ENCODE data around the gene GNS.
"Not testable (repeated sequence)": the region's sequence is repeated elsewhere in the genome, so short reads cannot be mapped to it uniquely, and the experiment has no call there.

The GNS gene

DNA sequence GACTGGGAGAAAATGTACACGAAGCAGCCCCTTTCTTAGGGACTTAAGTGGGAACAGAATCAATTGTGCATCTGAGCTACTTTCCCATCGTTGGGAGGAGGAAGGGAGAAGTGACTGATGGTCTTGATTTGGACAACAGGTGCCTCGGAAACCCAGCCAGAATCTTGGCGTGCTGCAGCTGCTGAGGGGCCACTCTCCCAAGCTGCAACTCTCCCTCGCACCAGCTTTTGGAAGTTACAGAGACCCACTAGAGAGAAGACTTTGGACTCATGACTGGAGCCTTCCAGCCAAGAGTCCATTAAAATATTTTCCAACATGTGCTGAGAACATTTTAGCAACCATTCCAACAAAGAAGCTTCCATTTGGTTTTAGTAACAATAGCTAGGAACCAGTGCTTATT lies 52.3 kb downstream of the GNS start:
- no peak for FAIRE-seq

DNA sequence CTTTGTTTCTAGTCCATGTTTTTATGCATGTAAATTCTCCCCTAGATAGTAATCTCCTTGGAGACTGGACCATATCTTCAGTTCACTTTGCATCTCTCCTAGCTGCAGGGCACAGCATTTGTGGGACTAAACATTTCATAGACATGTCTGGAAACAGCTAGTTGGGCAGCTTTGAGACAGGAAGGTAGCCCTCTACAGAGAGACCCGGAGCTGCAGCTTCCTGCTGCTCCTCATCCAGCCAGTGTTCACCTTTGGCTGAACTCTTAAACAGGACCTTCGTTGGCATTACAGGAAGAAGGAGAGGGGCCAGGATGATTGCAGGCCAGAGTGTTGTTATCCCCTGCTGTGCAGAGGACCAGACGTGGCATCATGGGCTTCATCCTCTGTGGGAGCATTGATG lies 52.9 kb downstream of the GNS start:
- no peak for FAIRE-seq
- DNase-seq (ENCODE audit: extremely low spot score, insufficient read length, low read depth) = no peak

More for the DNA sequence above, 52.3 kb downstream of the GNS start:
- no peak for DNase-seq (ENCODE audit: extremely low spot score, insufficient read length, low read depth)

DNA sequence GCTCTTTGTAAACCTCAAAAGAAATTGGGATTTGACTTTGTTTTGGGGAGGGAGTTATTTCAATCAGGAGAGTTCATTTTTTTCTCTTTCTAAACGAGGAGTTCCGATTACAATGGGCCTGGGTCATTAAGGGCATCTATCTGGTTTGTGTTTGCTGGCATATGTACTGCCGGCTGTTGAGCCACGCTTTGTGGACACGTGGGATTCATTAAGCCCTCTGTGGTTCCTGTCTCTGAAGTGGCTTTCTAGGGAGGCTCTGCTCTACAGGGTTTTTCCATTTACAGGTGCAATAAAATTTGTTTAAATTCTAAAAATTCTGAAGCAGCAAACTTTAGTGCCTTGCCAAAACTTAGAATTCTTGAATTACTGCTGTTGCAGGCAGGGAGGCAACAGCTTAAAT lies 57.9 kb downstream of the GNS start:
- FAIRE-seq (no peak), DNase-seq (ENCODE audit: extremely low spot score, insufficient read length, low read depth) (no peak)

DNA sequence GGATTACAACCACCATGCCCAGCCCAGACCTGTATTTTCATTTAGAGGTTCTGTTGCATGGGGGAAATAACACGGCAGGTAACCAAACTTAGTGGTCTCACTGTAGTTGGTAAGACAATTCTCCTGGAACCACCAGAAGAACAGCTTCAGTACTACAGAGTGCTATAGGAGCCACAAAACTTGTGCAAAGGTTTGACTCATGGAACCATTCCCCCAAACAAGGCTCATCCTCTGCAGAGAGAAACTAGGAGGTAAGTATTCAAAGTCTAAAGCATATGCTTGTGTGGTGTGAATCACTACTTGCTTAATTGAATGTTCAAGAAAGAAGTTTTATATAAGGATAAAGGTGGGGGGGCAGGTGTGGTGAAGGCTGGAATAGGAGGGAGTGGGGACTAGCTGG lies 58.7 kb downstream of the GNS start:
- no peak for FAIRE-seq
- DNase-seq (ENCODE audit: extremely low spot score, insufficient read length, low read depth) = no peak

DNA sequence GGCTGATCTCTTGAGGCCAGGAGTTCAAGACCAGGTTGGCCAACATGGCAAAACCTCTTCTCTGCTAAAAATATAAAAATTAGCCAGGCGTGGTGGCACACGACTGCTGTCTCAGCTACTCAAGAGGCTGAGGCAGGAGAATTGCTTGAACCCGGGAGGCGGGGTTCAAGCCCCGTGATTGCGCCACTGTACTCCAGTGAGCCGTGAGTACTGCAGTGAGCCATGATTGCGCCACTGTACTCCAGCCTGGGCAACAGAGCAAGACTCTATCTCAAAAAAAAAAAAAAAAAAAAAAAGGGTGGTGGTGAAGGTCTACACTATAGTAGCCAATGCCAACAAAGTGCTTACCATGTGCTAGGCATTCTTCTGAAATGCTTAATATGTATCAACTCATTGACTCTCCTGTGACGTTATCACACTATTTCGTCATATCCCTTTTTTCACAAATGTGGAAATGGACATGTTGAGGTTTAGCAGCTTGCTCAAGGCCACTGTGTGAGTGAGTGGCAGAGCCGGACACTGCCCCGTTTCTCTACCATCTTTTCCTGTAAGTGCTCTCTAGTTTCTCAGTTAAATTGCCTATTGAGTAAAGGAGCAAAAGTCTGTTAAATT lies 59.6 kb downstream of the GNS start:
- FAIRE-seq = no peak
- DNase-seq (ENCODE audit: extremely low spot score, insufficient read length, low read depth) = no peak

DNA sequence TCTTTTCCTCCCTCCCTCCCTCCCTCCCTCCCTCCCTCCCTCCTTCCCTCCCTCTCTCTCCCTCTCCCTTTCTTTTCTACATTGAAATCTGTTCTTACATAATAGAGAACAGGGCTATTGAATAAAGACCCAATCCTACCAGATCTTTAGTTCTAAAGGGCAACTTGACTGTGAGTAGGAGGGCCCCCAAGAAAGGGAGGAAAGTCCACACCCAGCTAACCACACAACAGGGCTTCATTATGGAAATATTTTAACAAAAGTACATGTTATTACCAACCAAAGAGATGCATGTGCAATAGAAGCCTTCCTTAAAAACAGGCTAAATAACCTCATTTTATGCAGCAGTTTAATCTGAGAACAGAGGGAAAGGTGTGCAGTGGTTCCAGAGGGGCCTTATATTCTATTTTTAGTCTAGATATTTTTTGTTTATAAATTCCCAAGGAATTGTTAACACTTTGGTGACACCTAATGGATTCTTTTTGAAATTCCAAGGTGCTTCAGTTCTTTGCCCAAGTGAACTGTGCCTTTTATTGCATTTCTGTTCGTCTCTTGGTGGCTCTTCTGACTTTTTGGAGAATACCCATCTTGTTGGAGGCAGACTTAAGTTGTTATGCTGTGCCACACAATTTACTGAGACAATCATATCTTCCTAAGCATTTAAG lies 63.0 kb downstream of the GNS start:
- no peak for DNase-seq (ENCODE audit: extremely low spot score, insufficient read length, low read depth)
- no peak for FAIRE-seq

DNA sequence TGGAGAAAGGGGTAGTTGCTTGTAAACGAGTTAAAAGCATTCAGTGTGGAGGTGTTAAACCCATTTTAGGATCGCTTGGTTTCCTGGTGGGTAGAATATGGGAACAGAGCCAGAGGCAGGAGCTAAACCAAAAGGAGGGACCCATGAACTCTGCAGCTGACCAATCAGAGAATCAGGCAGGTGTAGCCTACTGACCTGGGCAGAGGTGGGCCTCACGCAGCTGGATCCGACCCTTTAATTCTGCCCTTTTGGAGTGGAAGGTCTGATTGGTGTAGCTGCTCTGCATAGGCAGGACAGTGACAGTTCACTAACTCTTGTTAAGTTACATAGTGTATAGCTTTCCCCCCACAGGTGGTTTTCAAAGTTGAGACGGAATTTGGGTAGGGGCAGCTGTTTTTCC lies 63.7 kb downstream of the GNS start:
- FAIRE-seq (no peak), DNase-seq (ENCODE audit: extremely low spot score, insufficient read length, low read depth) (no peak)

DNA sequence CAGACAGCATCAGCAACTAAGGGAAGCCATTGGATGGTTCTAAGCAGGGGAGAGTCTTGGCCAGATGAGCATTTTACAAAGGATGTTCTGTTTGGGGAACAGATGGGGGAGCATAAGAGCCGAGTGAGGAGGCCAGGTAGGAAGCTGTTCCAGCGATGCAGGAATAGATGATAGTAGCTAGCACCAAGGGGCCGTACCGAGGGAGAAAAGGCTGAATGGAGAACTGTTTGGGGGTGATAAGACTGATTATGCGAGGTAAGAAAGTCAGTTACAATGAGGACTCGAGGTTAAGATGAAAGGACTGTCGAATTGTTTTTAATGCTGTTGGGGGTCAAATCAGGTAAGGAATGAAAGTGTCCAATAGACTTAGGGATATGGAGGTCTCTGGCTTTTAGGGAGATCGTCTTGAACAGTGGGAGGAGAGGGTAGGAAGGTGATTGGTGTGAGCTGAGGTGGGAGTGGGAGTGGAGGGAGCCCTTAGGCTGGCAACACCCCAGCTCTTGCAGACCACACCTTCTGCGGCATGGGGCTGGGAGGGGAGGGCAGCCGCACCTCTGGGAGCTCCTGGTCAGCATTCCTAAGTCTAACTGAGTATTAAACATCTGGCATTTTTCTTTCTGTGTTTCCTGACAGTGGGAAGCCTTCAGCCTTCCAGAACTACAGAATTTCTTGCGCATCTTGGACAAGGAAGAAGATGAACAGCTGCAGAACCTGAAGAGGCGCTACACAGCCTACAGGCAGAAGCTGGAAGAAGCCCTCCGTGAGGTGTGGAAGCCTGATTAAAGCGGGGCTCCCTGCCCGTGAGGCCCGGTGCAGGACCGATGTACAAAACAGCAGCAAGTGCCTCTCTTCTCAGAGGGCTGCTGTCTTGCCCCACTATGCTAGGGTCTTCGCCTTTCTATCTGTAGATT lies 64.8 kb downstream of the GNS start:
- no peak for FAIRE-seq
- no peak for DNase-seq (ENCODE audit: extremely low spot score, insufficient read length, low read depth)

DNA sequence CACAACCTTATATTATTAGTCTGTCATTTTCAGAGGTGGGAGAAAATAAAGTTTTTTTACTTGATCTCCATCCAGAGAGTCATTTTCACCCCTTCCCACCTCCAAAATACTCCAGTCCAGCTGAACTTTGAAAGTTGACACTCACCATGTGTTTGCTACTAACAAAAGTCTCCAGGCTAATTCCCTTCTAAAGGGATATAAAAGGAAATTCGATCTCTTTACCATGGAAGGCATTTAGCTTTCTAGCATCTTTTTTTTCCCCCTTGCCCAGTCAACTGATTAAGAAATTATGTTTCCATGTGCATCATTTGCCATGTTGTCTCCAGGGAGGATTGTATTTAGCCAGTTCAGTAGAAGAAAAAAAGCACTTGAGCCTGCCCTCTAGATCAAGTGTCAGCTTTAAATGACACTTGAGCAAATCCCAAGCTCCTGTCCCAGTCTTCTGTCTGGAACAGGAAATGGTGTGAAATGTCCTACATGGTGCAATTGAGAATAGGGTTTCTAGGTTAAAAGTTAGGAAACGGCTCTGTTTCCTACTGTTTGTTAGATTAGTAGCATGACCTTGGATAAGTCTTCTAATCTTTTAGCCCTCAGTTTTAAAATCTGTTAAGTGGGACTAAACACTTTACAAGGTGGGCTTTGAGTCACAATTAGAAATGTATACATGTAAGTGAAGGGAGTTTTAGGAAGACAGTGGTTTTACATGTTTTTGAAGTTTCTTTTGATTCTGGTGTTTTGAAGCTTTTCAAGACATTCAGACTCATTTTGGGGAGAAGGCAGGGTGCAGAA lies 67.2 kb downstream of the GNS start:
- DNase-seq (ENCODE audit: extremely low spot score, insufficient read length, low read depth) (no peak), FAIRE-seq (no peak)

DNA sequence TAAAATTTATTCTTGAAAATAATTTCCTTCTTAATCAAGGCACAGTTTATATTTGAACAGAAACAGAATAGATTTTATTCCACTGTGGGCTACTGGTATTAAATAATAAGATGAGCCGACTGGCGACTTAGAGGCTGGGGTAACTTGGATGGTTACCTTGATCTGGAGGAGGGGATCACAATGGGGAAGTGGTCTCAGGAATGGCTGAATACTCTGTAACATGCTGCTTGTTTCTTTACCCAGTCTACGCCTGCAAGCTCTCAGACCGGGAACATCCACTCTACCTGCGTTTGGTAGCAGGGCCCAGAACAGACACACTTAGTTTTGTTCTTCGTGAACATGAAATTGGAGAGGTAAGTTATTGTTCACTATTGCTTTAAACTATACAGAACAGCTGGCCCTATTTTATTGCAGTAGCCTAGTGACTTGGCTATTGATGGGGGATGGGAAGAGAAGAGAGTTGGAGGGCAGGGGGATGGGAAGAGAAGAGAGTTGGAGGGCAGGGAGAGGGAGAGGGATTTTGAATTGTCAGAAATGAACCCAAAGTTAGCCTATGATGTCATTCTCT lies 67.9 kb downstream of the GNS start:
- FAIRE-seq = no peak
- DNase-seq (ENCODE audit: extremely low spot score, insufficient read length, low read depth) = no peak

DNA sequence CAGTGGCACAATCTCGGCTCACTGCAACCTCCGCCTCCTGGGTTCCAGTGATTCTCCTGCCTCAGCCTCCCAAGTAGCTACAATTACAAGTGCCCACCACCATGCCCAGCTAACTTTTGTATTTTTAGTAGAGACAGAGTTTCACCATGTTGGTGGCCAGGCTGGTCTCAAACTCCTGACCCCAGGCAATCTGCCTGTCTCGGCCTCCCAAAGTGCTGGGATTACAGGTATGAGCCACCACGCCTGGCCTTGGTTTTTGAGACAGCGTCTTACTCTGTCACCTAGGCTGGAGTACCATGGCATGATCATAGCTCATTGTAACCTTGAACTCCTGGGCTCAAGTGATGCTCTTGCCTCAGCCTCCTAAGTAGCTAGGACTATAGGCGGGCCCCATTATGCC lies 69.0 kb downstream of the GNS start:
- not testable (repeated sequence) for FAIRE-seq

DNA sequence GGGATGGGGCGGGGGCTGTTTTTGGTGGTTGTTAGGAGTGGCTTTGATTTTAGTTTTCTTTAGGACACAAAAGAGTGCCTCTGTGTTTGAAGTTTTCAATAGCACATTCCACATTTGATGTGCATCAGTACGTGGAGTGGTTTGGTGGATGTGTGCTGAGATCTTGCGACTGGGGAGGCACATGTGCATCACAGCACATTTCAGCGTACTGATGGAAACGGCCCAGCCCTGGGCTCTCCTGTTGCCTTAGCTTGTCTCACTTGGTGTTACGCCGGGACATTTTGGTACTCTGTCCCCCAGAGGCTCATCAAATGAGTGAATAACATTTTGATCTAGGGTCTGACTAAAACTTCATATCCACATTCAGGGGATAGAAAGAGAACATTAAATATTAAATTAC lies 70.5 kb downstream of the GNS start:
- no peak for DNase-seq (ENCODE audit: extremely low spot score, insufficient read length, low read depth)

More for the DNA sequence above, 69.0 kb downstream of the GNS start:
- not testable (repeated sequence) for DNase-seq (ENCODE audit: extremely low spot score, insufficient read length, low read depth)

DNA sequence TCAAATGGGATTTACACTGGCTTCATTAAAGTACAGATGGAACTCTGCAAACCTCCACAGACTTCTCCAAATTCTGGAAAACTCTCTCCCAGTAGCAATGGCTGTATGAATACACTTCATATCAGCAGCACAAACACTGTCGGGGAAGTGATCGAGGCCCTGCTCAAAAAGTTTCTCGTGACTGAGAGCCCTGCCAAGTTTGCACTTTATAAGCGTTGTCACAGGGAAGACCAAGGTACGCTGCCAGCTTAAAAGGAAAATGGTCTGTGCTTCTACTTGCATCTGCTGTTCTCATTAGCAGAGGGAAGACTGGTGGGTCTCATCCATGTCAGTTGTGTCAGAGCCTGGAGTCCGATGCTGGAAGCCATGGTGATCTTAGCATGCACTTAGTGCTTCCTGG lies 71.0 kb downstream of the GNS start:
- DNase-seq (ENCODE audit: extremely low spot score, insufficient read length, low read depth) = no peak
- no peak for FAIRE-seq

More for the DNA sequence above, 70.5 kb downstream of the GNS start:
- no peak for FAIRE-seq

DNA sequence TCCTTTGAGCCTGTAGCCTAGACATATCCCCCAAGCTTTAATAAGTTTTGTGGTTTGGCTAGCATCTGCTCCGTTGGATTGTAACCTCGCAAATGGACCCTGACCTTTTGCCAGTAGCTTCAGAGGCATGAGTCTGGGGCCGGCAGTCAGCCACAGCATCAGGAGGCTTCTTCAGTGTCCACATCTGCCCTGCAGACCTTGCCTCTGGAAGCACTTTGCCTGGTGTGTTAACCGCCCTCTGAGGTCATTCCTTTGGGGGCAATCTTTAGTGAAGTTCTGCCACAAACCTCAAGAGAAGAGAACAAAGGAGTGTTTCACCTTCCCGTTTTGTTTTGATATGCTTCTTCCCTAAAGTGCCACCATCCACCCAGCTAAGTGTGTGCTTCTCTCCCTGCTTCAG lies 71.4 kb downstream of the GNS start:
- DNase-seq (ENCODE audit: extremely low spot score, insufficient read length, low read depth) (no peak), FAIRE-seq (no peak)

DNA sequence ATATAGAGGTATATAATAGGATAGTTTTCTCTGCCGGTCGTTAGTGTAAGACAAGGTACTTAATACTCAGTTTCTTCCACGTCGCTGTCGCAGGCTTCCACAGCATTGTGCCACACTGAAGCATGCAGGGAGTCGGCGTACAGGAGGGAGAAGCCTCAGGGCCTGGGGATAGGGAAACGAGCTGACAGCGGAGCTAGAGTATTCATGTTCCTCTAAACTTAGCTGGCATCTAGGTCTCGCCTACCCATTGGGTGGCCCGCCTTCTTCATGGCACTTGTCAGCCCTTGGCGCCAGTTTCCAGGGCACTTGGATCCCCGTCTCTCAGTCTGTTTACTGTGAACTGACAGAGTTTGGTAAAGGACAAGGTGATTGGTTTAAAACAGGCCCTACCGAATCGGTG lies 73.6 kb downstream of the GNS start:
- DNase-seq (ENCODE audit: extremely low spot score, insufficient read length, low read depth) (no peak), FAIRE-seq (no peak)

DNA sequence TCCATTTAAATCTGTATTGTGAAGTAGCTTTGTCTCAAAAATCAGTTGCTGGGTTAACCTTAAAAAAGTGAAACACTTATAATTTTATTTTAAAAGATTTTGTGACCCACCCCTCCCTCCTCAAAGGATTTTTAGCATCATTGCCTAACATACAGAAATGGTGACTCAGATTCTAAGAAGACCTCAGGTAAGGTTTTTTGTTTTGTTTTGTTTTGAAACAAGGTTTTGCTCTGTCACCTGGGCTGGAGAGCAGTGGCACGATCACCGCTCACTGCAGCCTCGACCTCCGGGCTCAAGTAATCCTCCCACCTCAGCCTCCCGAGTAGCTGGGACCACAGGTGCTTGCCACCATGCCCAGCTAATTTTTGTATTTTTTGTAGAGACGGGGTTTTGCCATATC lies 74.2 kb downstream of the GNS start:
- FAIRE-seq (no peak), DNase-seq (ENCODE audit: extremely low spot score, insufficient read length, low read depth) (no peak)

DNA sequence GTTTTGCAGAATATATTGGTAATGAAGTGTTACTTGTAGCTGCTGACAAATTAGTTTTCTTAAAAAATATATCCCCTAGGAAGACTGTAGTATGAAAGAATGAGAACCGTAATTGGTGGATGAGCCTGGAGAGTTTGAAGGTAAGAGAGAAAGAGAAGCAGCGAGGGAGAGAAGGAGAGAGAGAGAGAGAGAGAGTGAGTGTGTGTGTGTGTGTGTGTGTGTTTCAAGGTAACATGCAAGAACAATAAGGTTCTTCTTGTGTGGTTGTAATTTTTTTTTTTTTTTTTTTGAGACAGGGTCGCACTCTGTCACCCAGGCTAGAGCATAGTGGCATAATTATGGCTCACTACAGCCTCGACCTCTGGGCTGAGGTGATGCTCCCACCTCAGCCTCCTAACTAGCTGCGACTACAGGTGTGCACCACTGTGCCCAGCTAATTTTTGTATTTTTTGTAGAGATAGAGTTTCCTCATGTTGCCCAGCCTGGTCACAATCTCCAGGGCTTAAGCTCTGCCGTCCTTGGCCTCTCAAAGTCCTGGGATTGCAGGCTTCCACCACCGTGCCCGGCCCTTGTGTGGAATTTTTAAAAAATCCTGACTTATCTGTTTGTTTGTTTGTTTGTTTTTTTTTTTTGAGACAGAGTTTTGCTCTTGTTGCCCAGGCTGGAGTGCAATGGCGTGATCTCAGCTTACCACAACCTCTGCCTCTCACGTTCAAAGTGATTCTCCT lies 75.2 kb downstream of the GNS start:
- FAIRE-seq = no peak
- no peak for DNase-seq (ENCODE audit: extremely low spot score, insufficient read length, low read depth)

DNA sequence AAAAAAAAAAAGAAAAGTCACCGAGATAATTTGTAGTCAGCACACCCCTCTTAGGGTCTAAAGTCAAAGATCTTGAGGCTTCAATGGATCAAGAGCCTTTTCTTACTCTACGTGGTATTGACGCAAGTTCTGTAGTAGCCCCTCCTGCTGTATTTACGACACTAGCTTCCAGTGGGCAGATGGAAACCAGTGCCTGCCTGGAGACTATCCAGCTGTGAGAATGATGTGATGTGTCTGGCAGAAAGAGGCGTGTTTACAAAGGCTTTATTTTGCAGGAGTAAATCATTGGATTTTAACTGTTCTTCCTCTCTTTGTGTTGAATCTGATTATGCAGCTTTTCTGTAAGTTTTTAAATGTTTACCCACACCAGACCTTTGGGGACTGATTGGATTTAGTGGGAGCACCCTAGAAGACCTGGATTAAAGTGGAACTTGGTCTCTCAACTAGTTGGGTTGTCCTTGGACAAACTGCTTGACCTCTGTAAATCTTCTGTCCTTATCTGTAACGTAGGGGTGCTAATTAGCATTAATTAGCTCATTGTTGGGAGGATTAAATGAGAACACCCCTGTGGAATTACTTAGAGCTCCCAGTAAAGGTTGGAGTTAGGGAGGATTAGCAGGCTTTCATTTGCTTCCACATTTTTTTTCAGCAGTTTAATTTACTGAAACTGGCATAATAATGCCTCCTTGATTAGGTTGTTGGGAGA lies 76.5 kb downstream of the GNS start:
- FAIRE-seq (no peak), DNase-seq (ENCODE audit: extremely low spot score, insufficient read length, low read depth) (no peak)
